ENCODE results near the gene PMM2. TPM values are rescaled to one million over a fixed set of nuclear protein-coding genes. Genes with fewer than 3 reads are reported as not detected.

Gene PMM2
- total RNA-seq, 1 experiment from 2014 or later = 53.8 TPM

DNA sequence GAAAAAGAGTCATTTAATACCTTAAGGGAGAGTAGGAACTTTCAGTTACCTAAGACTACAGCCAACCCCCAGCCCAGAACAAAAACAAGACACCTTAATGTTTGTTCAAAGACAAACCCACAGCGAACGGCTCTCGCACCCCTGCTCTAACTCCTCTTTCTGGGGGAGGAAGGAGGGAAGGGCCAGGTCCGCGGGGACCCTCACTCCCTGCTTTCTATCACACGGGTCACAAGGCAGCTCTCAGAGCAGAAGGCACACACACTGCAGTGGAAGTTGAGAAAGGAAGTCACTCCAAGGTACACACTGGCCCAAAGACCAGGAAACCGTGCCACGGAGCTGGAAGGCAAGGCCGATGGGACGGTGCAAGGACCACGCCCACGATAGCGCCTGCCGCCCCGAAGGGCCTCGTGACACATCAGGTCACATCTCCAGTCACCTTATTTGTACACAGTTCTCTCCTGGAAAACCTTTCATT lies 94.5 kb downstream of the PMM2 start (continued):
- TF ChIP-seq, protein P1, sequence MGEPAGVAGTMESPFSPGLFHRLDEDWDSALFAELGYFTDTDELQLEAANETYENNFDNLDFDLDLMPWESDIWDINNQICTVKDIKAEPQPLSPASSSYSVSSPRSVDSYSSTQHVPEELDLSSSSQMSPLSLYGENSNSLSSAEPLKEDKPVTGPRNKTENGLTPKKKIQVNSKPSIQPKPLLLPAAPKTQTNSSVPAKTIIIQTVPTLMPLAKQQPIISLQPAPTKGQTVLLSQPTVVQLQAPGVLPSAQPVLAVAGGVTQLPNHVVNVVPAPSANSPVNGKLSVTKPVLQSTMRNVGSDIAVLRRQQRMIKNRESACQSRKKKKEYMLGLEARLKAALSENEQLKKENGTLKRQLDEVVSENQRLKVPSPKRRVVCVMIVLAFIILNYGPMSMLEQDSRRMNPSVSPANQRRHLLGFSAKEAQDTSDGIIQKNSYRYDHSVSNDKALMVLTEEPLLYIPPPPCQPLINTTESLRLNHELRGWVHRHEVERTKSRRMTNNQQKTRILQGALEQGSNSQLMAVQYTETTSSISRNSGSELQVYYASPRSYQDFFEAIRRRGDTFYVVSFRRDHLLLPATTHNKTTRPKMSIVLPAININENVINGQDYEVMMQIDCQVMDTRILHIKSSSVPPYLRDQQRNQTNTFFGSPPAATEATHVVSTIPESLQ (CRISPR knock-in tag; IDR thresholded peaks at IDR 0.05) = no peak
- no peak for TF ChIP-seq ZNF232 (CRISPR knock-in tag; IDR thresholded peaks at IDR 0.05)

DNA sequence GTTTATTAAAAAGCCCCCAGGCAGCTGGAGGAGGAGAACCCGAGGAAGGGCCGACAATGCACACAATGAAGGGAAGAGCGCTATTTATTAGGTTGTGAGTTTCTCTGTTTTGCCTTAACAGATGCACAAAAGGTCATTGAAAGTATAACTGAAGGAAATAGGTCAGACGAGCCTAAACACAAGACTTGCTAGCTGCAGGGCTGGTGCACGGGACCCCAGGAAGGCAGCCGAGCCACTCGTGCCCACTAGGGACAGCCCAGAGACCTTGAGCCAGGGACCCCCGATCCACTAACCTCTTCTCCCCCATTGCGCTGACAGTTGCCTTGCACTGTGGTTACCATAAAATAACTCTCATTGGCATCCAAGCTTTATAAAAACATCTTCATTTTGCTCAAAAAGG lies 95.8 kb downstream of the PMM2 start:
- H3K9me3 Mint-ChIP-seq = no peaks in the 10 kb centered on the region

DNA sequence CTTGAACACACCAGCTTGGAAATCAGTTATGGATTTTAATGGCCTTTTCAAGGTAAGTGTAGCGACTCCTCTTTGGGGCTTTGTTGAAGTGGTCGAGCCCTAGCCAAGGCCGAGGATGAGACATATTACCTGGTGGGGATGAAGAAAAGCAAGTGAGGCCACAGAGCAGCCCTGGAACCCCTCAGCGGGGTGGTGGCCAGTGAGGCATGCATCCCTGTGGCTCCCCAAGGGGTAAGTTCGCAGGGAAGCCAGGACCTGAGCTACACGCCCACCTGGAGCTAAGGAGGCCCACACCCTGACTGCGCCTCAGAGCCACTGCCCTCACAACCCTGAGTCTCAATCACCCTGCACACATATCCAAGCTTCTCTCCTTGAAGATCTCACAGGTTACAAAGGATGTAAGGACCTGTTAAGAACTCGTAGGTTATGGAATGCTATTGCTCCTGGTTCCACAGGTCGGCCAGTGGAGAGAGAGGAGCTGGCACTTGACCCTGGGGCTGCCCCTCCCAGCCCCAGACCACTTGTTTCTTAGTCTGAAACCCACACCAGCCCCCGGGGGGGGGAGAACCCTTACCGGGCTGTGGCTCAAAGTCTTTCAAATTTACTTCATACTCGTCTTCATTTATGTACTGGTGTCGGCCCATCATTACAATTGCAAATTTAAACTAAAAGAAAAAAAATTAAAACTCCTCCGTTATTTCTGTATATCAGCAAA lies 96.5 kb downstream of the PMM2 start:
- TF ChIP-seq NR1H2 (CRISPR knock-in tag; IDR thresholded peaks at IDR 0.05) (no peak), JUN (CRISPR knock-in tag; IDR thresholded peaks at IDR 0.05) (no peak), PRRX2 (CRISPR knock-in tag; IDR thresholded peaks at IDR 0.05) (no peak), ZBTB21 (CRISPR knock-in tag; IDR thresholded peaks at IDR 0.05; ENCODE audit: borderline replicate concordance) (no peak), FOXK1 (CRISPR knock-in tag; IDR thresholded peaks at IDR 0.05) (no peak), FOXJ3 (CRISPR knock-in tag; IDR thresholded peaks at IDR 0.05; ENCODE audit: borderline replicate concordance) (no peak), ZNF671 (CRISPR knock-in tag; IDR thresholded peaks at IDR 0.05) (no peak)
- TF ChIP-seq, protein P2, sequence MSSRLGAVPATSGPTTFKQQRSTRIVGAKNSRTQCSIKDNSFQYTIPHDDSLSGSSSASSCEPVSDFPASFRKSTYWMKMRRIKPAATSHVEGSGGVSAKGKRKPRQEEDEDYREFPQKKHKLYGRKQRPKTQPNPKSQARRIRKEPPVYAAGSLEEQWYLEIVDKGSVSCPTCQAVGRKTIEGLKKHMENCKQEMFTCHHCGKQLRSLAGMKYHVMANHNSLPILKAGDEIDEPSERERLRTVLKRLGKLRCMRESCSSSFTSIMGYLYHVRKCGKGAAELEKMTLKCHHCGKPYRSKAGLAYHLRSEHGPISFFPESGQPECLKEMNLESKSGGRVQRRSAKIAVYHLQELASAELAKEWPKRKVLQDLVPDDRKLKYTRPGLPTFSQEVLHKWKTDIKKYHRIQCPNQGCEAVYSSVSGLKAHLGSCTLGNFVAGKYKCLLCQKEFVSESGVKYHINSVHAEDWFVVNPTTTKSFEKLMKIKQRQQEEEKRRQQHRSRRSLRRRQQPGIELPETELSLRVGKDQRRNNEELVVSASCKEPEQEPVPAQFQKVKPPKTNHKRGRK (CRISPR knock-in tag; IDR thresholded peaks at IDR 0.05; ENCODE audit: borderline replicate concordance) = no peak
- TF ChIP-seq, protein P3, sequence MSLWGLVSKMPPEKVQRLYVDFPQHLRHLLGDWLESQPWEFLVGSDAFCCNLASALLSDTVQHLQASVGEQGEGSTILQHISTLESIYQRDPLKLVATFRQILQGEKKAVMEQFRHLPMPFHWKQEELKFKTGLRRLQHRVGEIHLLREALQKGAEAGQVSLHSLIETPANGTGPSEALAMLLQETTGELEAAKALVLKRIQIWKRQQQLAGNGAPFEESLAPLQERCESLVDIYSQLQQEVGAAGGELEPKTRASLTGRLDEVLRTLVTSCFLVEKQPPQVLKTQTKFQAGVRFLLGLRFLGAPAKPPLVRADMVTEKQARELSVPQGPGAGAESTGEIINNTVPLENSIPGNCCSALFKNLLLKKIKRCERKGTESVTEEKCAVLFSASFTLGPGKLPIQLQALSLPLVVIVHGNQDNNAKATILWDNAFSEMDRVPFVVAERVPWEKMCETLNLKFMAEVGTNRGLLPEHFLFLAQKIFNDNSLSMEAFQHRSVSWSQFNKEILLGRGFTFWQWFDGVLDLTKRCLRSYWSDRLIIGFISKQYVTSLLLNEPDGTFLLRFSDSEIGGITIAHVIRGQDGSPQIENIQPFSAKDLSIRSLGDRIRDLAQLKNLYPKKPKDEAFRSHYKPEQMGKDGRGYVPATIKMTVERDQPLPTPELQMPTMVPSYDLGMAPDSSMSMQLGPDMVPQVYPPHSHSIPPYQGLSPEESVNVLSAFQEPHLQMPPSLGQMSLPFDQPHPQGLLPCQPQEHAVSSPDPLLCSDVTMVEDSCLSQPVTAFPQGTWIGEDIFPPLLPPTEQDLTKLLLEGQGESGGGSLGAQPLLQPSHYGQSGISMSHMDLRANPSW (CRISPR knock-in tag; conservative IDR thresholded peaks at IDR 0.05; ENCODE audit: low read depth) = no peak
- DNase-seq (ENCODE audit: low spot score) = no peak
- H3K36me3 Mint-ChIP-seq = peaks cover 80% of the 10 kb centered on the region
- POLR2A ChIA-PET = no interaction called here
- H3K4me3 Mint-ChIP-seq = no peak overlapping the region
- no peaks in the 10 kb centered on the region for H3K27me3 Mint-ChIP-seq (ENCODE audit: low read depth)
- CTCF ChIA-PET = interaction anchor here (1.1 to 1.8 kb wide), 4 partner anchors 8 to 119 kb away, joined by 4 to 8 read pairs (median 4); no protein-coding TSS in a partner anchor
- H3K27ac Mint-ChIP-seq = no peak overlapping the region
- no peak for ATAC-seq
- H3K9me3 Mint-ChIP-seq = no peaks in the 10 kb centered on the region
- H3K4me1 Mint-ChIP-seq = no peaks in the 10 kb centered on the region

More for the DNA sequence above, 95.8 kb downstream of the PMM2 start:
- no peaks in the 10 kb centered on the region for H3K27me3 Mint-ChIP-seq (ENCODE audit: low read depth)
- H3K4me3 Mint-ChIP-seq = no peak overlapping the region
- DNase-seq (ENCODE audit: low spot score) (no peak), ATAC-seq (no peak; the same call in 1 of the 2 replicates)
- ChIA-PET POLR2A (no interaction called here), CTCF (interaction anchor here (1.1 to 1.8 kb wide), 4 partner anchors 7 to 120 kb away, joined by 4 to 8 read pairs (median 4); no protein-coding TSS in a partner anchor)
- peaks cover 73% of the 10 kb centered on the region for H3K36me3 Mint-ChIP-seq
- no peaks in the 10 kb centered on the region for H3K4me1 Mint-ChIP-seq
- TF ChIP-seq, protein P4, sequence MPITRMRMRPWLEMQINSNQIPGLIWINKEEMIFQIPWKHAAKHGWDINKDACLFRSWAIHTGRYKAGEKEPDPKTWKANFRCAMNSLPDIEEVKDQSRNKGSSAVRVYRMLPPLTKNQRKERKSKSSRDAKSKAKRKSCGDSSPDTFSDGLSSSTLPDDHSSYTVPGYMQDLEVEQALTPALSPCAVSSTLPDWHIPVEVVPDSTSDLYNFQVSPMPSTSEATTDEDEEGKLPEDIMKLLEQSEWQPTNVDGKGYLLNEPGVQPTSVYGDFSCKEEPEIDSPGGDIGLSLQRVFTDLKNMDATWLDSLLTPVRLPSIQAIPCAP (CRISPR knock-in tag; IDR thresholded peaks at IDR 0.05) = no peak
- no peak overlapping the region for H3K27ac Mint-ChIP-seq
